T1000 (cell line): ENCODE measurements around the gene NOL3.

Experiments used
- DNase-seq: peaks from one replicate; lab custom pipeline; 2025; ENCODE audit warnings: mixed read lengths; lab: John Stamatoyannopoulos, UW

NOL3 gene

GRCh38 chr16:67190041-67190440 is 19.7 kb downstream of the NOL3 start, which contains the start of gene EXOC3L1:
Gene EXOC3L1, minus strand, starts transcription at chr16:67190136. Its CDS starts 460 bp downstream, at chr16:67189676.
- DNase-seq, result no peak

GRCh38 chr16:67190448-67191399 is 20.4 kb downstream of the NOL3 start:
- DNase-seq, result no peak

- DNase-seq, result no peak
Measured at GRCh38 chr16:67191411-67191994, 21.2 kb downstream of the NOL3 start.

- DNase-seq, result peak; percentile 71
Measured at GRCh38 chr16:67191995-67192681, 21.8 kb downstream of the NOL3 start, which contains the start of gene E2F4. Gene E2F4, plus strand, starts transcription at chr16:67192155. Its CDS starts 73 bp downstream, at chr16:67192228.

DNA sequence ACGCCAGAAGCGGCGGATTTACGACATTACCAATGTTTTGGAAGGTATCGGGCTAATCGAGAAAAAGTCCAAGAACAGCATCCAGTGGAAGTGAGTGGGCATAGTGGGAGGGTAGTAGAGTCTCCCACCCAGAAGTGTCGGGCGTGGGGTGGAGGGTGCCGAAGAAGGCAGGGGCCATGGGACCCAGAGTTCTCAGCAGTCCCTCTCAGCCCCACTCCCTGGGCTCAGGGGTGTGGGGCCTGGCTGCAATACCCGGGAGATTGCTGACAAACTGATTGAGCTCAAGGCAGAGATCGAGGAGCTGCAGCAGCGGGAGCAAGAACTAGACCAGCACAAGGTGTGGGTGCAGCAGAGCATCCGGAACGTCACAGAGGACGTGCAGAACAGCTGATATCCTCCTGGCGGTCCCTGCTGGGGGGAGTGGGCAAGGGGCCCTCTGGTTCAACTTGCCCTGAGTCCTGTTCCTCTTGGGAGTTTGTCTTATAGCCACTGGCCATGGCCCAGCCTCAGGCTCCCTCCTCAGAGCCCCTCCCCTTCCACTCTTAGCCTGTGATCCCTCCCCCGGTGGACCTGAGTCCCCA is 22.5 kb downstream of the NOL3 start:
- no peak for DNase-seq

DNA sequence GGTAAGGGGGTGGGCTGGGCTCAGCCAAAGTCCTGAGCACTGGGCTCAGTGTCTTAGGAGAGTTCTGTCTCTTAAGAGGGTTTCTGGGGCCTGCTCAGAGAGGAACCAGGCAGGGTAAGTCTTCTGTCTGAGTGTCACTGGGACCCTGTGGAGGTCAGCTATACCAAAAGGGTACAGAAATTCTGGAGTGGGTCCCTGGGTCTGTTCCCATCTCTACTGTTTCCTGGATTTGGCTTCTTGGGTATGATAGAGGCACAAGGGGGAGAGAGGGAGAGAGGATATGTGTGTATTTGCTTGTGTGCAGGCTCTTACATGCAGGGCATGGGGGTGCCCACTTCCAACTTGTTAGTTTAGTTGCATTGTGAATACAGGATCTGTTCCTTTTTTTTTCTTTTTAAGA is 23.2 kb downstream of the NOL3 start:
- no peak for DNase-seq

GRCh38 chr16:67194260-67194659 is 23.9 kb downstream of the NOL3 start:
- no peak for DNase-seq

DNA sequence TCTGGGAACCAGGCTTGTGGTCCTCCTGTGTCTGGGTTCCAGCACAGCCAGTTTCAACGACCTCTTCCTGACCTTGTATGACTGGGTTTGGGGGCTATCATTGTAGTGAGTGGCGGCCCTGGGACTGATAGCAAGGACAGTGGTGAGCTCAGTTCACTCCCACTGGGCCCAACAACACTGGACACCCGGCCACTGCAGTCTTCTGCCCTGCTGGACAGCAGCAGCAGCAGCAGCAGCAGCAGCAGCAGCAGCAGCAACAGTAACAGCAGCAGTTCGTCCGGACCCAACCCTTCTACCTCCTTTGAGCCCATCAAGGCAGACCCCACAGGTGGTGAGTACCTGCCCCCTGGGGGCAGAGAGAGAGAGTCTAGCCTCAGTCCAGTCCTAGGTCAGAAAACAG is 25.3 kb downstream of the NOL3 start:
- DNase-seq, result no peak

DNA sequence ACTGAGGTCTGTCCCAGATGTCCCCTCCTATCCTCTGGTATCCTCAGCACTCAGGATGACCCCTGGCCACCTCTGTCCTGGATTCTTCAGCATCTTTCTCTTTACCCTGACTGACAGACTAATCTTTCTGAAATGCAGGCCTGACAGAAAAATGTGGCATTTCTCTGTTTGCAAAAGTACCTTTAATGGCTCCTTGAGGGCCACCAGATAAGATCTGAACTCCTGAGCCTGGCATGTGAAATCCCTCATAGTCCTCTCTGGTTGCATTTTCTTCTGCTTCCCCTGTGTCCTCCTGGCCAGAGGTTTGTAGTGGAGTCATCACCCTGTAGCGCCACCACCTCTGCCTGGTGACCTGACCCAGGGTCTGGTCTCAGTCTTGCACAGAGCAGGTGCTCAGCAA is 26.5 kb downstream of the NOL3 start:
- no peak for DNase-seq

DNA sequence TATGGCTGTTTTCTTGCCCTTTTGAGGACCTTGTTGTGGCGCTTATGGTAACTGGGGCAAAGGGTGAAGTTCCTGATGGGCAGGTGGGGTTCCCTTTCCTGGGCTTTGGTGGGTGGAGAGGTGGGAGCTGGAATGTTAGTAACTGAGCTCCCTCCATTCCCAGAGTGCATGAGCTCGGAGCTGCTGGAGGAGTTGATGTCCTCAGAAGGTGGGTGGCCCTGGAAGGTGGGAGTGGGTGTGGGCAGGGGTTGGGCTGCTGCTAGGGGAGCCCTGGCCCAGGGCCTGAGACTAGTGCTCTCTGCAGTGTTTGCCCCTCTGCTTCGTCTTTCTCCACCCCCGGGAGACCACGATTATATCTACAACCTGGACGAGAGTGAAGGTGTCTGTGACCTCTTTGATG is 27.4 kb downstream of the NOL3 start:
- no peak for DNase-seq

DNA sequence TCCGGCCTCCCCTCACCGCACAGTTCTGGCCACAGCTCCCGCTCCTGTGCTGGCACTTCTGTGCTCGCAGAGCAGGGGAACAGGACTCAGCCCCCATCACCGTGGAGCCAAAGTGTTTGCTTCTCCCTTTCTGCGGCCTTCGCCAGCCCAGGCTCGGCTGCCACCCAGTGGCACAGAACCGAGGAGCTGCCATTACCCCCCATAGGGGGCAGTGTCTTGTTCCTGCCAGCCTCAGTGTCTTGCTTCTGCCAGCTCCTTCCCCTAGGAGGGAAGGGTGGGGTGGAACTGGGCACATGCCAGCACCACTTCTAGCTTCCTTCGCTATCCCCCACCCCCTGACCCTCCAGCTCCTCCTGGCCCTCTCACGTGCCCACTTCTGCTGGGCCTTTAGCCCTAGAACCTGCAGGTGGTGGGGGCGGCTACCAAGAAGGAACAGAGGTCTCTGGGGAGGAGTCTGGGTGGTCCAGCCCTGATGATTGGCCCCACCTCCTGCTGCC is 27.9 kb downstream of the NOL3 start:
- no peak for DNase-seq

DNA sequence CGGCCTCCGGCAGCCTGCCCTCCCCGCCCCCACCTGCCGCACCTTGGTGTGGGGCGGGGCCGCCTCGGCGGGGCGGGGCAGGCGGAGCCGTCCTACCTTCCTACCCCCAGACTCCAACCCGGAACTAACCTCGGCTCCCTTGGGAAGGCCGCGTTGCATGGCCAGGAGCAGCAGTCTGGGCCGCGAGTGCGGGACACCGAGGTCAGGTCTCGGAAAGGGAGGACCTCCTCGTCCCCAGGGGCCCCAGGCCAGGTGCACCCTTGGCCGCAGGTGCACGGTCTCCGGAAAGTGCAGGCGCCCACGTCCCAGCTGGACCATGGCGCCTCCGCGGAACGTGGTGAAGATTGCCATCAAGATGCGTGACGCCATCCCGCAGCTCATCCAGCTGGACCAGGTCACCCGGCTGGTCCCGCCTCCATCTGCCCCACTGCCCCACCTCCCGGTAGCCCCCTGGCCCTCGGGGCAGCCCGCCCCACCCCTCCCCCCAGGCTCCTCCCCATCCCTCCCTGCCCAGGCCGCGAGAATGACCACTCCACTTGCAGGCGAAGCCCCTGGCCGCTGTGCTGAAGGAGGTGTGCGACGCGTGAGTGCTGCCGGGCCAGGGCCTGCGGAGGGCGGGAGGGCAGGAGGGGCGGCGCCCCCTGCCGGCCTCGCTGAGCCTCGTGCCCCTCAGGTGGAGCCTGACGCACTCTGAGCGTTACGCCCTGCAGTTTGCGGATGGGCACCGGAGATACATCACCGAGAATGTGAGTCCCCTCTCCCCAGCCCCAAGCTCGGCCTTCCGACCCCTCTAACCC is 28.9 kb downstream of the NOL3 start, which contains the start of gene ELMO3:
ELMO3 (plus strand) TSS at position 121 of the 797 bp plus-strand sequence; CDS start at position 317, 196 bp downstream.
- no peak for DNase-seq

DNA sequence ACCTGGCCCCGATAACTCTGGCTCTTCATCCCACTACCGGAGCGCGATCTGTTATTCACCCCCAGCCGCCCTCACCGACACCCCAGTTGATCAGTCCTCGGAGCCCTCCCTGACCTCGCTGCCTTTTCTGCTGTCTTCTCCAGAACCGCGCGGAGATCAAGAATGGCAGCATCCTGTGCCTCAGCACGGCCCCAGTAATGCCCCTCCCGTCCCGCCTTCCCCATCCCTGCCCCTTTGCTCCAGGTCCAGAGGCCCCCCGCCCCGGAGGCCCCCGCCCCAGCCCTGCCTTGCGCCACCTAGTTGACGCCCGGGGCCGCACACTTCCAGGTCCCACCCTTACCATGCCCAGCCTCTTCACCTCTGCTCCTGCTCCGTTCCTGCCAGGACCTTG is 29.5 kb downstream of the NOL3 start:
- no peak for DNase-seq

DNA sequence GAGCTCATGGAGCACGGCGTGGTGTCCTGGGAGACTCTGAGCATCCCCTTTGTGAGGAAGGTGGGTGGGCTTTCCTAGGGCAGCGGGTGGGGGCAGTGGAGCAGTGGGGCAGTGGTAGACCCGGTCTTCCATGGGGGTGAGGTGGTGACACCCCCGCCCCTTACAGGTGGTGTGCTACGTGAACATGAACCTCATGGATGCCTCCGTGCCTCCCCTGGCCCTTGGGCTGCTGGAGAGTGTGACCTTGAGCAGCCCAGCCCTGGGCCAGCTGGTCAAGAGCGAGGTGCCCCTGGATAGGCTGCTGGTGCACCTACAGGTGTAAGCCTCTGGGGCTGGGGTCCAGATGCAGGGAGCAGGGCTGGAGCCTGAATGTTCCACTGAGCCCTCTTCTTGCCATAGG is 30.2 kb downstream of the NOL3 start:
- DNase-seq, result no peak

DNA sequence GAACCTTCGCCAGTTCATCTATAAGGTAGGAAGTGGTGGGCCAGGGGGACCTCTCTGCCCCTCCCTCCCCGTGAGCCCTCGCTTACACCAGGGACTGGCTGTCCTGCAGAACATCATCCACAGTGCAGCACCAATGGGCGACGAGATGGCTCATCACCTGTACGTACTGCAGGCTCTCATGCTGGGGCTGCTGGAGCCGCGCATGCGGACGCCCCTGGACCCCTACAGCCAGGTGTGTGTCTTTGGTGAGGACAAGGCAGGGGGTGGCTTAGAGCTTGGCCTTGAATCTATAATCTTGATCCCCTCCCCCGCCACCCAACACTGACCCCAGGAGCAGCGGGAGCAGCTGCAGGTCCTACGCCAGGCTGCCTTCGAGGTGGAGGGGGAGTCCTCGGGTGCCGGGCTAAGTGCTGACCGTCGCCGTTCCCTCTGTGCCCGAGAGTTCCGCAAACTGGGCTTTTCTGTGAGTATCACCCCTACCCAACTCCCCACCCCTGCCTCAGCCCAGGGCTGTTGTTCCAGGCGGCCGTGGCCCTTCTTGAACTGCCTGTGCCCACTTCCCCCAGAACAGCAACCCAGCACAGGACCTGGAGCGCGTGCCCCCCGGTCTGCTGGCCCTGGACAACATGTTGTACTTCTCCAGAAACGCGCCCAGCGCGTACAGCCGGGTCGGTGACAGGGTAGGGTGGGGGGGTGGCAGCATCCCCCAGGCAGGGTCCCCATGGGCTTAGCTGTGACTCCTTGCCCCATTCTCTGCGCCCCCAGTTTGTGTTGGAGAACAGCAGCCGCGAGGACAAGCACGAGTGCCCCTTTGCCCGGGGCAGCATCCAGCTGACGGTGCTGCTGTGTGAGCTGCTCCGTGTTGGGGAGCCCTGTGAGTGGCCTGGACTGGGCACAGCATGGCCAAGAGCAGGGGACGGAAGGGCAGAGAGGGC is 31.3 kb downstream of the NOL3 start:
- no peak for DNase-seq

GRCh38 chr16:67202426-67202825 is 32.1 kb downstream of the NOL3 start:
- DNase-seq, result no peak

- DNase-seq, result no peak
Measured at GRCh38 chr16:67202956-67203493, 32.7 kb downstream of the NOL3 start.

- no peak for DNase-seq
Measured at GRCh38 chr16:67204076-67204475, 33.7 kb downstream of the NOL3 start.

GRCh38 chr16:67206129-67206837 is 35.9 kb downstream of the NOL3 start:
- no peak for DNase-seq
